Activated CD4-positive, alpha-beta T cell treated with anti-CD3 and anti-CD28 coated beads, Interleukin-2, amount 50 U/mL, for 48 hours (primary cell): ENCODE data around the gene TOM1L2.
"Not testable (repeated sequence)": the region's sequence is repeated elsewhere in the genome, so short reads cannot be mapped to it uniquely, and the experiment has no call there.

Experiments
- DNase-seq, 2 experiments: peaks; one replicate each; pipeline ENCODE4 v3.0.0-alpha.2; 2020

Gene TOM1L2

GRCh38 chr17:17814162-17815061 is 157.8 kb downstream of the TOM1L2 start:
- no peak for DNase-seq

GRCh38 chr17:17813725-17814095 is 158.5 kb downstream of the TOM1L2 start:
- no peak for DNase-seq

GRCh38 chr17:17813055-17813724 is 159.0 kb downstream of the TOM1L2 start:
- DNase-seq, result no peak

GRCh38 chr17:17812211-17813054 is 159.8 kb downstream of the TOM1L2 start:
- DNase-seq, result peak; percentile 69 to 75

GRCh38 chr17:17811381-17812210 is 160.6 kb downstream of the TOM1L2 start:
- DNase-seq, result no peak

GRCh38 chr17:17810895-17811248 is 161.3 kb downstream of the TOM1L2 start:
- DNase-seq, result no peak

- no peak for DNase-seq
Observed at GRCh38 chr17:17810084-17810894, 161.9 kb downstream of the TOM1L2 start.

- DNase-seq, result no peak
Observed at GRCh38 chr17:17809531-17810083, 162.6 kb downstream of the TOM1L2 start.

- no peak for DNase-seq
Observed at GRCh38 chr17:17808706-17809432, 163.3 kb downstream of the TOM1L2 start.

GRCh38 chr17:17808200-17808599 is 164.0 kb downstream of the TOM1L2 start:
- DNase-seq, result not testable (repeated sequence)

- DNase-seq, result no peak
Observed at GRCh38 chr17:17807440-17807839, 164.8 kb downstream of the TOM1L2 start.

- no peak for DNase-seq
Observed at GRCh38 chr17:17806611-17807274, 165.5 kb downstream of the TOM1L2 start.

GRCh38 chr17:17806035-17806434 is 166.2 kb downstream of the TOM1L2 start:
- DNase-seq, result no peak

GRCh38 chr17:17805575-17805974 is 166.6 kb downstream of the TOM1L2 start:
- no peak for DNase-seq

GRCh38 chr17:17804007-17804406 is 168.2 kb downstream of the TOM1L2 start:
- DNase-seq, result no peak

- no peak for DNase-seq
Observed at GRCh38 chr17:17801800-17802481, 170.3 kb downstream of the TOM1L2 start.

- no peak for DNase-seq
Observed at GRCh38 chr17:17800504-17801021, 171.6 kb downstream of the TOM1L2 start.

- DNase-seq, result no peak
Observed at GRCh38 chr17:17798573-17799255, 173.5 kb downstream of the TOM1L2 start.
